Liver (tissue), 9 donors: ENCODE data around the gene NRG2. TPM values are rescaled to one million over a fixed set of nuclear protein-coding genes. Genes with fewer than 3 reads are reported as not detected.

Experiments
- DNase-seq: peaks from one replicate; pipeline ENCODE4 v3.0.0-alpha.2; 2017; ENCODE audit warnings: low spot score
- H3K27ac ChIP-seq, 2 donors: one replicate each; pipeline ENCODE4 v1.7.0; 2013; ENCODE audit warnings: inconsistent platforms in 2 of 2, low read length in 2 of 2, control low read depth in 1 of 2, low read depth in 1 of 2, mild to moderate bottlenecking in 1 of 2
- H3K27me3 ChIP-seq, 4 donors: one replicate each; pipeline versions ENCODE4 v1.6.1 to v1.7.0; 2013; ENCODE audit warnings: low read length in 3 of 4, inconsistent platforms in 1 of 4, mild to moderate bottlenecking in 1 of 4, moderate library complexity in 1 of 4; ENCODE audit not compliant: control insufficient read depth in 4 of 4, insufficient read depth in 4 of 4
- H3K36me3 ChIP-seq, 4 donors: one replicate each; pipeline versions ENCODE4 v1.6.1 to v1.7.0; 2013; ENCODE audit warnings: low read length in 3 of 4, mild to moderate bottlenecking in 3 of 4, low read depth in 1 of 4, moderate library complexity in 1 of 4; ENCODE audit not compliant: control insufficient read depth in 4 of 4, insufficient read depth in 3 of 4
- H3K4me1 ChIP-seq, 4 donors: one replicate each; pipeline versions ENCODE4 v1.6.1 to v1.7.0; 2013; ENCODE audit warnings: low read length in 3 of 4, mild to moderate bottlenecking in 3 of 4, moderate library complexity in 1 of 4; ENCODE audit not compliant: control insufficient read depth in 4 of 4, insufficient read depth in 4 of 4
- H3K4me3 ChIP-seq, 3 donors: one replicate each; pipeline versions ENCODE4 v1.6.1 to v1.7.0; 2013; ENCODE audit warnings: low read length in 3 of 3, control low read depth in 1 of 3, low read depth in 1 of 3, mild to moderate bottlenecking in 1 of 3
- H3K9ac ChIP-seq, 2 donors: one replicate each; pipeline ENCODE4 v1.7.0; 2013; ENCODE audit warnings: low read length in 2 of 2, mild to moderate bottlenecking in 2 of 2, moderate library complexity in 2 of 2, control low read depth in 1 of 2, low read depth in 1 of 2
- H3K9me3 ChIP-seq, 4 donors: one replicate each; pipeline versions ENCODE4 v1.6.1 to v1.7.0; 2013; ENCODE audit warnings: low read length in 3 of 4; ENCODE audit not compliant: control insufficient read depth in 4 of 4
- ATF3 ChIP-seq: IDR thresholded peaks from 2 replicates; pipeline ENCODE4 v1.6.1; 2016; ENCODE audit warnings: antibody characterized with exemption
- CTCF ChIP-seq: fragments of 150-350 bp; IDR thresholded peaks from 2 replicates; pipeline ENCODE4 v1.5.1; 2017; ENCODE audit warnings: improper control_type of control experiment, low read depth, low read length; ENCODE audit not compliant: missing input control
- FOXA1 ChIP-seq: IDR thresholded peaks from 2 replicates; pipeline ENCODE4 v1.6.1; 2016; ENCODE audit warnings: antibody characterized with exemption
- FOXA2 ChIP-seq: IDR thresholded peaks from 2 replicates; pipeline ENCODE4 v1.6.1; 2016; ENCODE audit warnings: antibody characterized with exemption
- HNF4A ChIP-seq, 2 donors: conservative IDR thresholded peaks; 2 replicates each; pipeline ENCODE4 v1.6.1; 2016; ENCODE audit warnings: antibody characterized with exemption in 2 of 2, mild to moderate bottlenecking in 2 of 2
- HNF4G ChIP-seq: IDR thresholded peaks from 2 replicates; pipeline ENCODE4 v1.6.1; 2016; ENCODE audit warnings: antibody characterized with exemption
- JUND ChIP-seq, 2 donors: IDR thresholded peaks; 2 replicates each; pipeline ENCODE4 v1.6.1; 2016; ENCODE audit warnings: antibody characterized with exemption in 2 of 2
- NR2F2 ChIP-seq: IDR thresholded peaks from 2 replicates; pipeline ENCODE4 v1.6.1; 2016; ENCODE audit warnings: antibody characterized with exemption
- RAD21 ChIP-seq, 2 donors: IDR thresholded peaks; 2 replicates each; pipeline ENCODE4 v1.6.1; 2016; ENCODE audit warnings: antibody characterized with exemption in 2 of 2, mild to moderate bottlenecking in 2 of 2
- REST ChIP-seq: IDR thresholded peaks from 2 replicates; pipeline ENCODE4 v1.6.1; 2016; ENCODE audit warnings: antibody characterized with exemption, mild to moderate bottlenecking
- RXRA ChIP-seq, 2 donors: IDR thresholded peaks; 2 replicates each; pipeline ENCODE4 v1.6.1; 2017 to 2018; ENCODE audit warnings: antibody characterized with exemption in 2 of 2, mild to moderate bottlenecking in 1 of 2
- SP1 ChIP-seq: IDR thresholded peaks from 2 replicates; pipeline ENCODE4 v1.6.1; 2018; ENCODE audit warnings: antibody characterized with exemption, mild to moderate bottlenecking
- TAF1 ChIP-seq: conservative IDR thresholded peaks from 2 replicates; pipeline ENCODE4 v1.6.1; 2016; ENCODE audit warnings: antibody characterized with exemption, mild to moderate bottlenecking
- YY1 ChIP-seq: IDR thresholded peaks from 2 replicates; pipeline ENCODE4 v1.6.1; 2016; ENCODE audit warnings: antibody characterized with exemption, mild to moderate bottlenecking
- WGBS: extraction: QIAGEN DNeasy Blood & Tissue Kit; methylation state at CpG from one replicate; pipeline ENCODE4 v1.1.7; 2013; 5-methylcytosine and 5-hydroxymethylcytosine counted together
- polyA plus RNA-seq, 2 donors: library from polyadenylated mRNA; stranded (reverse) in 1 of 2; unstranded in 1 of 2; fragments of 200-250 nt in 1 of 2; fragments of >200 nt in 1 of 2; fragmentation: Nextera tagmentation in 1 of 2; extraction: Ambion mirVana in 1 of 2; gene quantifications; one replicate each; pipeline versions ENCODE4 v1.2.1 to v1.2.3, GENCODE V29; 2013 to 2015
- total RNA-seq, 2 donors: library from RNA; depleted of rRNA; stranded (reverse); fragments of >200 nt; gene quantifications; one replicate each; pipeline ENCODE4 v1.2.3, GENCODE V29; 2014
- TF ChIP-seq, protein P1 (sequence below): IDR thresholded peaks from 2 replicates; pipeline ENCODE4 v1.6.1; 2016; ENCODE audit warnings: antibody characterized with exemption
- TF ChIP-seq, protein P2 (sequence below): IDR thresholded peaks from 2 replicates; pipeline ENCODE4 v1.6.1; 2016; ENCODE audit warnings: antibody characterized with exemption
- donor health status: healthy.
- donor health status: healthy.
- donor health status: healthy.
- donor health status: healthy.
- donor health status: healthy.

Gene NRG2
- total and polyA plus RNA-seq, 4 donors, result 0.07 to 0.08 TPM; not detected in 2

GRCh38 chr5:140041099-140041491 is 2.0 kb downstream of the NRG2 start:
- Histone ChIP-seq H3K9ac (no peak overlapping the region), H3K4me3 (no peak overlapping the region), H3K9me3 (no peaks in the 10 kb centered on the region), H3K4me1 (peaks cover 10 to 23% (median 18%) of the 10 kb centered on the region in 4 donors), H3K27me3 (peaks cover 0 to 18% (median 0%) of the 10 kb centered on the region in 4 donors), H3K27ac (no peak overlapping the region), H3K36me3 (no peaks in the 10 kb centered on the region)
- TF ChIP-seq YY1 (no peak), NR2F2 (no peak), JUND (IDR thresholded peaks at IDR 0.05) (no peak), HNF4G (no peak), SP1 (no peak), FOXA1 (no peak), RAD21 (IDR thresholded peaks at IDR 0.05) (no peak), FOXA2 (no peak), CTCF (no peak), ATF3 (no peak), REST (no peak), RXRA (IDR thresholded peaks at IDR 0.05) (no peak), TAF1 (no peak), HNF4A (conservative IDR thresholded peaks at IDR 0.05) (no peak)
- TF ChIP-seq, protein P1, sequence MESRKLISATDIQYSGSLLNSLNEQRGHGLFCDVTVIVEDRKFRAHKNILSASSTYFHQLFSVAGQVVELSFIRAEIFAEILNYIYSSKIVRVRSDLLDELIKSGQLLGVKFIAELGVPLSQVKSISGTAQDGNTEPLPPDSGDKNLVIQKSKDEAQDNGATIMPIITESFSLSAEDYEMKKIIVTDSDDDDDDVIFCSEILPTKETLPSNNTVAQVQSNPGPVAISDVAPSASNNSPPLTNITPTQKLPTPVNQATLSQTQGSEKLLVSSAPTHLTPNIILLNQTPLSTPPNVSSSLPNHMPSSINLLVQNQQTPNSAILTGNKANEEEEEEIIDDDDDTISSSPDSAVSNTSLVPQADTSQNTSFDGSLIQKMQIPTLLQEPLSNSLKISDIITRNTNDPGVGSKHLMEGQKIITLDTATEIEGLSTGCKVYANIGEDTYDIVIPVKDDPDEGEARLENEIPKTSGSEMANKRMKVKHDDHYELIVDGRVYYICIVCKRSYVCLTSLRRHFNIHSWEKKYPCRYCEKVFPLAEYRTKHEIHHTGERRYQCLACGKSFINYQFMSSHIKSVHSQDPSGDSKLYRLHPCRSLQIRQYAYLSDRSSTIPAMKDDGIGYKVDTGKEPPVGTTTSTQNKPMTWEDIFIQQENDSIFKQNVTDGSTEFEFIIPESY, result no peak
- TF ChIP-seq, protein P2, sequence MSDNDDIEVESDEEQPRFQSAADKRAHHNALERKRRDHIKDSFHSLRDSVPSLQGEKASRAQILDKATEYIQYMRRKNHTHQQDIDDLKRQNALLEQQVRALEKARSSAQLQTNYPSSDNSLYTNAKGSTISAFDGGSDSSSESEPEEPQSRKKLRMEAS, result no peak
- 85% methylated on average over 4 of the region's 4 CpGs for WGBS
- no peak for DNase-seq

DNA sequence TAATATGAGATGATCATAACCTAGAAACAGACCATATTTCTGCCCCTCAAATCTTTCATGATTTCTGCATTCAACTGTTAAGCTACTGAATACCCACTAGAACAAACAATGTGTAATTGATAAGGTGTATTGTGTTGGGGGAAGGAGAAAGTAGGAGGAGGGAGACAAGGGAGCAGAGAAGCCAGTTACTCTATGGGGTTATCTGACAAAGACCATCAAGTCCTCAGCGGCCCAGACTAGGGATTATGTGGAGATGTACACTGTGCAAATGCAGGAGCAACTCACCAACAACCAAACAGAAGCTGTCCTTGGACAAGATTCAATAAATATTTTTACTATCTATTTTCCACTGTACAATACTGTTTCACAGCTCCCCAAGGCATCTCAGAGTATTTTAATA is 2.7 kb downstream of the NRG2 start:
- Histone ChIP-seq H3K27me3 (peaks cover 0 to 14% (median 0%) of the 10 kb centered on the region in 4 donors), H3K4me1 (peaks cover 10 to 23% (median 18%) of the 10 kb centered on the region in 4 donors), H3K9me3 (no peaks in the 10 kb centered on the region), H3K4me3 (no peak overlapping the region), H3K36me3 (no peaks in the 10 kb centered on the region), H3K9ac (no peak overlapping the region), H3K27ac (no peak overlapping the region)
- no peak for TF ChIP-seq RXRA (IDR thresholded peaks at IDR 0.05)
- 92% methylated on average over 1 of the region's 1 CpG for WGBS
- DNase-seq, result no peak
